AG09309 (cell line): Measurements from ENCODE around the gene PCNX2.

Source experiments
- DNase-seq: peaks from one replicate; pipeline ENCODE4 v3.0.0-alpha.2; 2010; ENCODE audit warnings: low read depth
- H3K4me3 ChIP-seq: 2 replicates; pipeline ENCODE4 v1.5.1; 2011; ENCODE audit warnings: mild to moderate bottlenecking, low read depth, low read length, moderate library complexity; ENCODE audit not compliant: control insufficient read depth
- CTCF ChIP-seq: IDR thresholded peaks from 2 replicates; pipeline ENCODE4 v1.5.1; 2011; ENCODE audit warnings: mild to moderate bottlenecking, low read depth, low read length, inconsistent platforms; ENCODE audit not compliant: insufficient read depth, control insufficient read depth; ENCODE audit errors: missing control alignments

PCNX2 gene

GRCh38 chr1:232944347-232944746 is 351.2 kb downstream of the PCNX2 start:
- no peak for DNase-seq
- H3K4me3 ChIP-seq, result no peak overlapping the region
- no peak for TF ChIP-seq CTCF

GRCh38 chr1:232943679-232944252 is 351.8 kb downstream of the PCNX2 start:
- no peak for DNase-seq
- no peak overlapping the region for H3K4me3 ChIP-seq
- no peak for TF ChIP-seq CTCF

- no peak for TF ChIP-seq CTCF
- H3K4me3 ChIP-seq, result no peak overlapping the region
- no peak for DNase-seq
Measured at GRCh38 chr1:232942413-232943294, 352.9 kb downstream of the PCNX2 start.

- no peak for TF ChIP-seq CTCF
Measured at GRCh38 chr1:232940262-232940661, 355.3 kb downstream of the PCNX2 start.

GRCh38 chr1:232939748-232940147 is 355.8 kb downstream of the PCNX2 start:
- no peak for TF ChIP-seq CTCF
- DNase-seq, result no peak
- H3K4me3 ChIP-seq, result no peak overlapping the region

More at GRCh38 chr1:232940262-232940661, 355.3 kb downstream of the PCNX2 start:
- H3K4me3 ChIP-seq, result no peak overlapping the region
- no peak for DNase-seq

GRCh38 chr1:232938926-232939325 is 356.6 kb downstream of the PCNX2 start:
- TF ChIP-seq CTCF, result no peak
- no peak for DNase-seq
- H3K4me3 ChIP-seq, result no peak overlapping the region
